Left renal cortex interstitium (tissue), 4 donors: Measurements from ENCODE around the gene ROR1. TPM values are rescaled to one million over a fixed set of nuclear protein-coding genes. Genes with fewer than 3 reads are reported as not detected.

ENCODE experiments used
- DNase-seq, 4 donors: peaks; one replicate each; pipeline ENCODE4 v3.0.0-alpha.2; 2013; ENCODE audit warnings: low read depth in 4 of 4, low spot score in 2 of 4, missing footprints in 1 of 4
- polyA plus RNA-seq, 4 donors: library from polyadenylated mRNA; unstranded; fragments of 120-200 nt; gene quantifications; one replicate each; pipeline ENCODE4 v1.2.1, GENCODE V29; 2013; ENCODE audit not compliant: insufficient read length in 4 of 4

ROR1 gene
- polyA plus RNA-seq, 4 donors = 29.2 to 38.1 (median 33.3) TPM

DNA sequence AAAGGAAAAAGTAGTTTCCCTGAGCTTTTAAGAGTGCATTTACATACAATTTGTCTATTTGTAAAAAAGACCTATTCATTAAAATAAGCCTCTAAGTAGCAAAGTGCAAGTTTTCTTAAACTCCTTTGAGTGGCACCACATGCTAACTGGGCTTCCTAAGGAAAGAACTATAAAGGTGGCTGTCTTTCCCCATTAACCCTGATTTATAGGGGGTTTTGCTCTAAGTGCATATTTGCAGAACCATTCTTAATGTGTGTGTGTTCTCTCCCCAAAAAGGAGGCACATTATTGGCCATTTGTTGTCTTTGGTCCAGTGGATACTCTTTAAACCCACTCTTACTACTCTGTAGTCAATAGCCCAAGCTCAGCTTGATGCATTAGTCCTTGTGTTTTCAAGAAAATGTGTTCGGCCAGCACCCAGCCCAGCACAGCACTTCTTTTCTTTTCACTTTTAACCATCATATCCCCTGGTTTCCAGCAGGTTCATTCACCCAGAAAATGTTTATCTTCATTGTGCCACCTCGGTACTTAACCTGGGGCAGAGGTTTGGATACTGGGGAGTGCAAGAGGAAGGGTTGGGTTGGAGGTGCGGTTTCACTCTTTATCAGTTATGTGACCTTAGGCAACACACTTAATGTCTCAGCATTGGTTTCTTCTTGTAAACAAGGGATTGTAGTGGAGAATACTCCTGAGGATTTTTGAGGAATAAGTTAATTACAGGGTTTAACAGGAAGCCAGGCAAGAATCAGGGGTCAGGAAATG lies 267.7 kb downstream of the ROR1 start:
- DNase-seq = peak in 1 of 4 donors; percentile 39

DNA sequence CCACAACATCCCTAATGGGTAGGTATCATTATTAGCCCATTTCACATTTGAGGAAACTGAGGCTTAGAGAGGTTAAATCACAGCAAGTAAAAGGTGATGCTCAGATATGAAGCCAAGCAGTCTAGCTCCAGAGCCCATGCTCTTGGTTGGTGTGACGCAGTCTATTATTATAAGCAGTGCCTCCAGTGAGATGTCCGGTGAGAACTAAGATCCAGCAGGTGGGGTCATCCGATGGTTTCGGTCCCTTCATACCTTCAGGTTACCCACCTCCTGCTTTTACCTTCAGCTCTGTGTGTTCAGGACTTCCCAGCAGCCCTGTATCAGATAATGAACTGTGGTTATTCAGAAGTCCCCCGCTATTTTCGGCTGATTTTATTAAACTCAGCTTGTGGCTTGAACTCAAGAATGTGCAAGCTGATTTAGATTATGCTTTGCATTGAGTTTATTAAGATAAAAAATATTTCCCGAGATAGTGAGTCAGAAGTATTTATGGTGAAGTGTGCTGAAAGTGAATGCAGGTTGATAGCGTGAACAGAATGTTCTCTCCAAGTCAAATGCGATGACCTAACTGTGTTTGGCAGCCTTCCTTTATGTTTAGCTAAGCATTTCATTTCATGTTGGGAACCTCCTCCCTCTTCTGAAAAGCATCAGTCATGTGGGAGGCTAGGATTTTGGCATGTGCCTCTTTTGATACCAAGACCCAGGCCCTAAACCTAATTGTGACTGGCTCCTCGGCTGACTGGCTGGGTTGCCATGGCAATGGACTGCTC lies 268.7 kb downstream of the ROR1 start:
- DNase-seq = peak in 1 of 4 donors; percentile 40

DNA sequence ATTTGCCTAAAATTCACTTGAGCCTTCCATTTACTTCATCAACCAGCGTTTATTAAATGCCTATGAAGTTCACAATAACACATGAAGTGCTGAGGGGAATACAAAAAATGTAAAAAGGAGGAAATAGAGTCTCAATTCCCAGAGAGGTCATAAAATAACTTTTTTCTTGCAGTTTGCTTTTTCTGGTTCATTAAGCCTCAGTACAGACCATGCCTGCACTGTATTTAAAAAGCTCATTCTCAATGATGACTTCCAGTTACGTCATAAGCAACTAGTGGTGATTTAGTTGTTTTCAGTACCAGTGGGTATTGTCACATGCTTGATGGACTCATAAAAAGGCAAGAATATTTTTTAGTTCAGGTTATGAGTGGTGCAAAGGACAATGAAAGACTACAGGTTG lies 269.5 kb downstream of the ROR1 start:
- DNase-seq = no peak

DNA sequence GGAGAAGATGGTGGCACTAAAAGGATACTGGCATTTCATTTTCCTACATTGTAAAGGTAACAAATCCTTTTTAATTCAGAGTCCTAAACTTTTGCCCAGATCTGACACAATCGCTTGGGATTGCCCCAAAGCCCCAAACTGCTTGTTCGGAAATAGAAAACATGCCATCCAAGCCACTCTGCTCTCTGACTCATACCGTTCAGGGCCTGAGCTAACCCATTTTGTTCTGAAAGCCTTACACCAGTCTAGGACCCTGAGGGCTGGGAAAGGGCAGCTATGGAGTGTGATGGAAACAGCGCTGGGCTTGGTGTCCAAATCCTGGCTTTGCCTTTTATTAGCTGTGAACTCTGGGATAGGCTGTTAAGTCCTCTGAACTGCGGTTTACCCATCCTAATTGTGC lies 270.2 kb downstream of the ROR1 start:
- no peak for DNase-seq

DNA sequence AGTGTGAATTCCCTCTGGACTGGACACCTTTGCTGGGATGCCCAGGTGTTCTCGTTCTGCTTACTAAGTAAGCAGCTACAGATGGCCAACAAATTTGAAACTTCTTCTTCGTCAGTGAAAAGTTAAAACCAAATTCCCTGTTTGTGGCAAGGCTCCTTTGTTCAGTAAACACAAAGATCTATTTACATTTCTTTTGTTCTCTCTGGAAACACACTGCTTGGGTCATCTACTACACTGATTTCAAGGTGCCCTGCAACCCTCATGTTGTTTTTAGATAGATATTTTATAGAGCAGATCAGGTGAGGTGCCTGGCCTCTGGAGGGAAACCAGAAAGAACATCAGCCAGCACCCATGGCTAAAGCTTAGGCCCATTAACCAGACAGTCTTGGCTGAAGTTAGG lies 272.4 kb downstream of the ROR1 start:
- no peak for DNase-seq

DNA sequence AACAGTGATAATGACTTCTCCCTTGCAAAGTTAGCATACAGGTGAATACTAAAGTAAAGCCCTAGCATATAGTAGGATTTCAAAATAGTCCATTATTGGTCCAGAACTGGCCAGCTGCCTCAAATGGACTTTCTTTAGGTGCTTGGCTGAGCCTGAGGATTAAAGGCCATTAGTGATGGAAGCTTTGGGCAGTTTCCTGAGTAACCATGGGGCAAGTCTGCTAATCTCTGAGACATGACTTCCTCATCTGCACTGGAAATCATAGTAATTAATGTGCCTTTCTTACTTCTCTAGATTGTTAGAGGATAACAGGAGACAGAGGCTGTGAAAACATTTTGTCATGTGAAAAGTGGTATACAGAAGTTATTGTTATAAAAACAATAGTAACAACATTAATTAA lies 273.1 kb downstream of the ROR1 start:
- DNase-seq = no peak

DNA sequence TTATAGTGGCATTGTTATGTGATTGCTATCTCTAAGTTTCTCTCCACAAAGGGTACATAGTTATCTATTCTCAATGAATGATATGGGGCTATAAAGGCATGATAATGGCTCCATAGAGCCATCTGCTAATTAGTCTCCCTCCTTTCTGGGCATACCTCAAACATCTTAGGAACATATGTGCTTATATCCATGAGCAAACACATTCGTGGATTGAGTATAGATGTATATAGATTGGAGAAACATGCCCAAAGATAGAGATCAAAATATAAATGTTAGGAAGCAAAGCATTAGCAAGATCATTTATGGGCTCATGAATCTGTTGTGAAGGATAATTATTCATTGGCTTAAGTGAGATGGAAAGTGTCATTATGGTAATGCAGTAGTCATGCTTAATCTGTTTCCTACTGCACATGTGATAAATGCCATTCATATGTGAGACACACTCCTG lies 273.8 kb downstream of the ROR1 start:
- DNase-seq = no peak

DNA sequence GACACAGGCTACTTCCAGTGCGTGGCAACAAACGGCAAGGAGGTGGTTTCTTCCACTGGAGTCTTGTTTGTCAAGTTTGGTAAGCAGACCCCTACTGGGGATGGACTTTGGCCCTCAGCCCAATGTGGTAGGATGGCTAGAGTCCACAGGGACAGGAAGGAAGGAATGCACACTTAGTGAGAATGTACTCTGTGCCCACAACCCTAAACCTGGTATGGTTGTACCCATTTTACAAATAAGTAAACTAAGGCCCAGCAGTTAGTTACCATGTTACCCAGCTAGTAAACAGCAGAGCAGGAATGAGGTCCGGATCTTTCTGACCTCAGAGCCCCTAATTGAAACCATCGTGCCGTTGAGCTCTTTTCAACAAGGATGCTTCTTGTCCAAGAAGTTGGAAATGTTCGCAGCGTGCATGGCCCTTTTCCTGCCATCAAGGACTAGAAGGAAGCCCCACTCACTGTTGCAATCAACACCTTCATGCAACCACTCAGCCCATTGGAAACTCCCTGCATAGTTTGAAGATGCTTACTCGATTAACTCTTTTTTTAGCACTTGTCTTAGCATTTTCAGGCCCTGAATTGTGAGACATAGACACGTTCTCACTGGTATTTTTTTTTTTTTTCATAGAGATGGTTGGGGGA lies 276.2 kb downstream of the ROR1 start:
- no peak for DNase-seq

DNA sequence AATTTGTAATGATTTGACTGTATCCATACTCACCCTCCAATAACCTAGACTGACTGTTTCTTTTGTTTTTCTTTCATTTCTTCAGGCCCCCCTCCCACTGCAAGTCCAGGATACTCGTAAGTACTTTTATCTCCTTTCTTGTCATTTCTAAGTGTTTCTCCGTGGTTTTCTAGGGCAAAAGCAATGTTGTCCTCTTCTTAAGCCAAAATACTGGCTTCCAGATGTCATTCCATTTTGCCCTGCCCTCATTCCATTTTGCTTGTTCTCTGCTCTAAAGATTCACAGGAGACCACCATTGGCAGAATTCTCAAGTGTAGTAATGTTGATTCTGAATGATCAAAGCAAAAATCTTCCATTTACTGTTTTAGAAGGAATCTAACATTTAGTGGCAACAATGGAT lies 276.8 kb downstream of the ROR1 start:
- DNase-seq = no peak

DNA sequence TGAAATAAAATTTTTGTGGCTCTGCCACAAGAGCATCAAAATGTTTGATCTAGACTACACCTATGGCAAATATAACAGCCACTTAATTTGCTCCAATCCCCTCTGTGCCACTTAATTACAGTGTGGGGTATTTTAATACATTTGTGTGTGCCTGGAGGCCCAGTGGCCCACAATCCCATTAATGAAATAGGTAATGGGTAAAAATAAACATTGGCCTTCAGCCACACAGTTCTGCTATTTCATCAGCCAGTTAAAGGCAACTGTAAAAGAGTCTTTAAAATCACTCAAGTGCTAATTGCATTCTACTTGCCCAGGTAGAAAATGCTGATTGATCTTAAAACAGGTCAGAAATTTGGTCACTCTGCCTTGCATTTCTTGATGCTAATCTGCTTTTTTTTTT lies 278.0 kb downstream of the ROR1 start:
- peak in 1 of 4 donors; percentile 29 for DNase-seq

DNA sequence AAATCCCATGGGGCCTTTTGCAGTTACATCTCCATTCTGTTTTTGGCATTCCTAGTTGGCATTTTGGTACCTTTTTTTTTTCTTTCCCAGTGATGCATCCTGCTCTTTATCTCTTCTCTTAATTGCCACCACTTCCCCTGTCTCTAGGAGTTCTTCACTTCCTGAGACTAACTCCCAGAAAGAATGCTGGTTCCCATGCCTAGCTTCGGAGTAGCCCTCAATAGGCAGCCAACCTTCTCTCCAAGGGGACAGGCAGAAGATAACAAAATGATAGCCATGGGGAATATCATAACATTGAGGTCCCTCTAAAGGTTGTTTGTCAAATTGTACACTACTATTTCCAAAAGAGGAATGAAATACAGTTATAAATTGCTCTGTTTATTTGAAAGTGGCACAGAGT lies 279.0 kb downstream of the ROR1 start:
- DNase-seq = no peak

DNA sequence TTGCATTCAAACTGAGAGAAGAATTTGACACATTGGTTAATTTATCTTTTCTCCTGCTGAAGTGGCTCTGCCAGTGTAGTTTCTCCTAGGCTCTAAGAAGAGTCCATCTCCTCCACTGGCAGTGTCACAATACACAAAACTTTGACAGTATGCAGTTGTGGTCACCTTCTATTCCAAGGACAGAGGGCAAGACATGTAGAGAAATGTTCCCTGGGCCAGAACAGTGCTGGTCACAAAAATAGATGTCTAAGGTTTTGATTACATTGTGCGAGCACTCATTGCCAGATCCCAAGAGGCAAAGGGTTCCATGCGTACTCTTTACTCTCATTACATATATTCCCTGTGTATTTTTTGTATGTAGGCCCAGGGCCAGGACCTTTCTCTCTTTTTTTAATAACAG lies 281.5 kb downstream of the ROR1 start:
- no peak for DNase-seq

DNA sequence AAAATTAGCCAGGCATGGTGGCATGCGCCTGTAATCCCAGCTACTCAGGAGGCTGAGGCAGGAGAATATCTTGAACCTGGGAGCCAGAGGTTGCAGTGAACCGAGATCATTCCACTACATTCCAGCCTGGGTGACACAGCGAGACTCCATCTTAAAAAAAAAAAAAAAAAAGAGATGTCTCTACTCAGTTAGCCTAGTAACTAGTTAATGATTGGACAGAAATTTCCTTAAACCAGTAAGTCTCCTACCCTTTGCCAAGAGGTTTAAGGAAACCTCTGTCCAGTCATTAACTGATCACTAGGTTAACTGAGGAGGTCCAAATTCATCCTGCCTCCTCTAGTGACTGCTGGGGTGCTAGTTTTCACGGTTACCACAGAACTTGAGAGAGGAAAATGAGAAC lies 285.7 kb downstream of the ROR1 start:
- no peak for DNase-seq

DNA sequence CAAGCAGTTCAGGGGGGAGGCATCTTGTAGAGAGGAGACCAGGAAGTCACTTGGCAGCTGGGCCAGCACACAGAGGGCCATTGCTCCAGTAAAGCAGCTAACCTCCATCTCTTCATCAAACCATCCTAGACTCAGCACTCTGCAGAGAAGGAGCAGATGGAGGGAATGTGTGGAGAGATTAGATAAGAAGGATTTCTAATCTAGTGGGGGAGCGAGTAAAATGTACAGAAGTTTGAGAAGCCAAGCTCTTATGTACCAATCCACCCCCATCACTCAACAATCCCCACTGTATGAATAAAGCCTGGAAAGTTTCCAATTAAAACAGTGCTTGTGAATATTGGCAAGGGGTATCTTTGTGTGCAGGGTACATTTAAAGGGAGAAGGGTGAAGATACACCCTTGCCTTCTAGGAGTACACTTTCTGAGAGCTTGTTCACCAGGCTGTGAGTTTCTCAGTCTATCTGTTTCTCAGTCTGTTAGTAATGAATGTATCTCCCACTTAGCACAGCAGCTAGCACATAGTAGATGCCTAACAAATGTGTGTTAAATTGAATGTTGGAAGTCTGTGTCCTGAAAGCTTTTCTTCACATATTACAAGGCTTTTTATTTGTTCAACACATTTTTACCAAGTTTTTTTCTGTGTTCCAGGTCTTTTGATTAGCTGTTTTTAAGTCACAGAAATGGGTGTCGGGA lies 286.9 kb downstream of the ROR1 start:
- no peak for DNase-seq

DNA sequence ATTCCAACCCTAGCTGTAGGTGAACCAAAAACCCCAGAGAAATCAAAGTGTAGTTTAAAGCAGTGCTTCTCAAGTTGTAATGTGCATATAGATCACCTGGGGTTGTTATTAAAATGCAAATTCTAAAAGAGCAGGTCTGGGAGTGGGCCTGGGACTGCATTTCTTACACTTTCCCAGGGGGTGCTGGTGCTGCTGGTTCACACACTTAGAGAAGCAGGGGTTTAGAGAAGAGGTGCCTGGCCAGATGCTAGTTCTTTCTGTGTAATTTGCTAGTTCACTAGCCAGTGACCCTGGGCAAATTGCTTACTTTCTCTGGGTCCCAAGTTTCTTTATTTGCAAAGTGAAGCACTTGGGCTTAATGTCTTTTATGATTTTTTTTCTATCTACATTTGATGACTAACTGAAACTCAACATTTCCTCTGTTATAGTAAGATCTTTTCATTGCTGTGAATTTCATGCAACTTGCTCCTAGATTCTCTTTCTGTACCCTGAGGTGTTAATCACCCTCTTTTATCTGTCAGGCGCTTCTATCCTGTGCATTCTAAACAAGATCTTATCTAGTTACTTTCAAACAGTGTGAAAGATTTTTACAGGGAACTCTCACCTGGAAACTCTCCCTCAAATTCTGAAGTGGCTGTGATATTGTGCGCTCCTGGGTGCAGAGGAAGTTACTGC lies 287.8 kb downstream of the ROR1 start:
- no peak for DNase-seq

DNA sequence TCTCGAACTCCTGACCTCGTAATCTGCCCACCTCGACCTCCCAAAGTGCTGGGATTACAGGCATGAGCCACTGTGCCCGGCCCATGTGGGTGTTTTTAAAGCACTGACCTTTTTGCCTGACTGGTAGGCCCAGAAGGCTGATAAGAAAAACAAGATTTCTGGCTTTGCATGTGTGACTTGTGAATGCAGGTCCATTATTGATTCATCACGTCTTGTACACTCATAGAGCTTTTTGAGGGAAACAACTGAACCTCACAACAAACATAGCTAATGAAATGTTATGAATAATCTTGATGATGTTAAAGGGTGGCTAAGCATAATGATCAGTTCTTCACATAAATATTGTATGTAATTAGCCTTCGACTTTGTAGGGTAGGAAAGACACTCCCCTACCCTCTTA lies 288.7 kb downstream of the ROR1 start:
- no peak for DNase-seq

DNA sequence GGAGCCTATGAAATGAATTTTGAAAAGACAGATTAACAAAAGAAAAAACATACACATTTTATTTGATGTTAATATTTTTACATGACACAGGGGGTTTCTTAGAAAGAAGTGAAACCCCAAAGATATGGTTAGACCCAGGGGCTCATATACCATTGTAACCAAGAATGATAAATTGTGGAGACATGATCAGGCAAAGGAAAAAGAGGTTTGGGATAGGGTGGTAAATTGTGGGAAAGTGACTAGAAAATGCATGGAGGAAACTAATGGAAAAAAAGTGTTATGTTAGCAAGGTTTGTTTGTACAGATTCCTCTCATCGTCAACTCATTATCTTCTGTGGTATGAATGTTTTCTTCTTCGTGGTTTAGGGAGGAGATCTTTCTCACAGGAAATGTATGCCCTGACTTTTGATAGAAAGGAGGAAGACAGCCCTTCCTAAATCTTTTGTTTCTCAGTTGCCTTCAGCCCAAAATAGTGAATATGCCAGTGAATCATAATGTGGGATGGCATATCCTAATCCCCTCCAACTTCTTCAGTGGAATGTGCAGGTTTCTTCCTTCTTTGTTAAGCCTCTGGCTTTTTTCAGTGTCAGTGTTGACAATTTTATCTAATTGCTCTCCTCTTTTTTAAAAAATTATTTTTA lies 289.2 kb downstream of the ROR1 start:
- DNase-seq = no peak

DNA sequence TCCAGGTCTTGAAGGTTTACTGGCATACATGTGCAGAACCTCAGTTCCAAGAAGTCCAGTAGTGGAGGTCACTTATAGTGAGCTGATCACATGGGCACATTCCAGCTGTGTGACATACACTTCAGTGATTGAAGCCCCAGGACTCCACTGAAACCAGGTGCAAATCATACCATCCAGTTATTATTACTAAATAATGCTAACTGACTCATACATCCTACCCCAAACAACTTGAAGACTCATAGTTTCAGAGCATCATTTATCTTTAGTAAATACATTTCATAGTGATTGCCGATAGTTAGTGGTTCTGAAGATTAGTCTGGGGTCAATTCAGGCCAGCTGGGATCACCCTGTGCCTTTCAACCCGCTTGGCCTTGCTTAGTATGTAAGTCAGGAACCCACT lies 291.8 kb downstream of the ROR1 start:
- DNase-seq = no peak

DNA sequence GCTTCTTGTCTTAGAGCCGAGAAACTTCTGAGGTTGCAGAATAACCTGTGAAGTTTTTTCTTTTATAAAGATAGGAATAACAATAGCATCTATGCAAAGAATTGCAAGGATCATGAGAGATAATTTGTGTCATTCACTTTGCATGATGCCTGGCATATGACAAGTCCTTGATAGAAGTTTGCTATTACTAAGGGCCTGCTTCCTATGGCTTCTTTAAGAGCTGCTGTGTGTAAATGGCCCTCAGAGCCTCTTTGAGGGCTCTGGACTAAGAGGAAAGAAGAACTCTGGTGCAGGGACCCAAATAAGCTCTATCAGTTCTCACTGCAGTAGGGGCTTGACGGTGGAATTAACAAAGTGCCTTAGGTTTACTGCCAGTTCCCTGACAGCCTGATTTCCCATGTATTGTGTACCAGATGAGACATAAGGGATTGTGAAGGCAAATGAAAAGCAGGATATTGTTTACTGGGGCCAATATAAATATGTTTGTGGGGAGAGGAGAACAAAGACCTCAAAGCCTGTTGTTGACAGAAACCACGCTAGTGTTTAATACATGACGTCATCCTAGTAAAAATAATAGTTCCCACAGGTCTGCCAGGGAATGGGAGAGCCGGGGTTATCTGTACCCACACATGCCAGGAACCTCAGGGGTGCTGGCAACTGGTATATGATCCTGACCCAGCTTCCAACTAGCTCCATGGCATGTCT lies 298.4 kb downstream of the ROR1 start:
- no peak for DNase-seq
